ENCODE data around the gene RASSF3. TPM values are rescaled to one million over a fixed set of nuclear protein-coding genes. Genes with fewer than 3 reads are reported as not detected.

Gene RASSF3
- total RNA-seq, 2 experiments from 2014 or later, result 40.4 to 41.6 TPM

DNA sequence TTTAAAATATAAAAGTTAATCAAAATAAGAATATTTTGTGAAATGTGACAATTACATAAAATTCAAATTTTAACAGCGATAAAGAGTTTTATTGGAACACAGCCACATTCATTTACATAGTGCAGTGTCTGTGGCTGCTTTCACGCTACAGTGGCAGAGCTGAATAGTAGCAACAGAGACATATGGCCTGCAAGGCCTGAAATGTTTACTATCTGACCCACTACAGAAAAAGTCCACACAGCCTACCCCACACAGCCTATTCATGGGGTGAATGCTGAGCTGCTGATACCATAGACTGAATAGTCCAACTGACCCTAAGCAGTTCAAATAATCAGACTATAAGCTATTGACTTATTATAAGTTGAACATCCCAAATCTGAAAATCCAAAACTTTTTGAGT lies 135.7 kb downstream of the RASSF3 start:
- H3K4me3 Mint-ChIP-seq, result no peak overlapping the region
- ChIA-PET POLR2A (interaction anchor here (1.8 kb wide), 1 partner anchor 9 kb away, joined by 5 read pairs; no protein-coding TSS in a partner anchor), CTCF (interaction anchor here (0.8 to 1.8 kb wide), 7 partner anchors 10 to 197 kb away, joined by 3 to 6 read pairs (median 4); no protein-coding TSS in a partner anchor)
- DNase-seq, result no peak
- H3K4me1 Mint-ChIP-seq (ENCODE audit: low read depth), result peaks cover 3% of the 10 kb centered on the region
- peaks cover 36% of the 10 kb centered on the region for H3K36me3 Mint-ChIP-seq (ENCODE audit: low read depth)
- no peak for ATAC-seq
- H3K27ac Mint-ChIP-seq, result no peak overlapping the region
- H3K9me3 Mint-ChIP-seq, result no peaks in the 10 kb centered on the region
- intact Hi-C loops (cut with micrococcal nuclease), result no loop called here
- TF ChIP-seq, protein P1, sequence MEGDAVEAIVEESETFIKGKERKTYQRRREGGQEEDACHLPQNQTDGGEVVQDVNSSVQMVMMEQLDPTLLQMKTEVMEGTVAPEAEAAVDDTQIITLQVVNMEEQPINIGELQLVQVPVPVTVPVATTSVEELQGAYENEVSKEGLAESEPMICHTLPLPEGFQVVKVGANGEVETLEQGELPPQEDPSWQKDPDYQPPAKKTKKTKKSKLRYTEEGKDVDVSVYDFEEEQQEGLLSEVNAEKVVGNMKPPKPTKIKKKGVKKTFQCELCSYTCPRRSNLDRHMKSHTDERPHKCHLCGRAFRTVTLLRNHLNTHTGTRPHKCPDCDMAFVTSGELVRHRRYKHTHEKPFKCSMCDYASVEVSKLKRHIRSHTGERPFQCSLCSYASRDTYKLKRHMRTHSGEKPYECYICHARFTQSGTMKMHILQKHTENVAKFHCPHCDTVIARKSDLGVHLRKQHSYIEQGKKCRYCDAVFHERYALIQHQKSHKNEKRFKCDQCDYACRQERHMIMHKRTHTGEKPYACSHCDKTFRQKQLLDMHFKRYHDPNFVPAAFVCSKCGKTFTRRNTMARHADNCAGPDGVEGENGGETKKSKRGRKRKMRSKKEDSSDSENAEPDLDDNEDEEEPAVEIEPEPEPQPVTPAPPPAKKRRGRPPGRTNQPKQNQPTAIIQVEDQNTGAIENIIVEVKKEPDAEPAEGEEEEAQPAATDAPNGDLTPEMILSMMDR (IDR thresholded peaks at IDR 0.05), result no peak
- no peaks in the 10 kb centered on the region for H3K27me3 Mint-ChIP-seq

DNA sequence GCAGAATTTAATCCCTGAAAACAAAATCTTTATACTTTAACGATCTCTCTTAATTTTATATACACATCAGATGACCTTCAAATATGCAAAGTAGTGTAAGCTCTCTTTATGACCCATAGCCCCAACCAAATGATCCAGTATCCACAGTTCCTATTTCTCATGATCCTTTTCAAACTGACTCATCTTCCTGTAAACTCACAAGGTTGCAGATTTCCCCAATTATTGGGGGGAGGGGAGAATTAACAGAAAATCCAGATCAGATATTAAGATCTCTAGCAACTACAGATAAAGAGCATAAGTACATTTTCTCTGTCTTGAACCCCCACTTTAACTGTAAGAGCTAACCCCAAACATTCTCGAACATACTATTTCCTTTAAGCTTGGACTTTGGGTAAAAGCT lies 136.4 kb downstream of the RASSF3 start:
- DNase-seq (no peak), ATAC-seq (no peak)
- Mint-ChIP-seq H3K27me3 (no peaks in the 10 kb centered on the region), H3K4me1 (ENCODE audit: low read depth) (peaks cover 2% of the 10 kb centered on the region), H3K4me3 (no peak overlapping the region), H3K9me3 (no peaks in the 10 kb centered on the region), H3K36me3 (ENCODE audit: low read depth) (peaks cover 31% of the 10 kb centered on the region), H3K27ac (no peak overlapping the region)
- POLR2A ChIA-PET, result no interaction called here
- intact Hi-C loops (cut with micrococcal nuclease), result no loop called here
- TF ChIP-seq, protein P1 (IDR thresholded peaks at IDR 0.05), result no peak
- CTCF ChIA-PET, result interaction anchor here (0.8 to 1.8 kb wide), 6 partner anchors 11 to 198 kb away, joined by 3 to 6 read pairs (median 4); no protein-coding TSS in a partner anchor

Small RNA genes lying within 50 kb of the gene (microRNA-seq; reads per million reads assigned to microRNA genes)
- gene MIR548C (ENCODE audit: borderline microRNAs expressed, borderline replicate concordance) (not detected), gene MIR548Z (ENCODE audit: borderline microRNAs expressed, borderline replicate concordance) (not detected)

Other genes starting within 250 kb of the RASSF3 start
- gene C12orf56, start 219.7 kb upstream of the RASSF3 start, total RNA-seq, result not detected
- 100 to 1,000 TPM; 163 to 180 TPM for gene XPOT, start 206.1 kb upstream of the RASSF3 start, total RNA-seq
- gene TBK1, start 158.4 kb upstream of the RASSF3 start, total RNA-seq, result 10 to 100 TPM; 14.0 to 15.5 TPM
- 10 to 100 TPM; 16.4 to 19.2 TPM for gene GNS, start 148.9 kb downstream of the RASSF3 start, total RNA-seq
- gene TBC1D30, start 214.2 kb downstream of the RASSF3 start, total RNA-seq, result under 1 TPM; 0.40 to 0.72 TPM